HepG2 (cell line): ENCODE data around the gene FBH1. TPM values are rescaled to one million over a fixed set of nuclear protein-coding genes. Genes with fewer than 3 reads are reported as not detected.

Experiments used
- EED ChIP-seq: sonication (generic); formaldehyde crosslinking; IDR thresholded peaks from 2 replicates; pipeline ENCODE4 v1.5.0; 2020; ENCODE audit warnings: mild to moderate bottlenecking, missing genetic modification reagents
- KLF13 ChIP-seq: sonication (generic); formaldehyde crosslinking; IDR thresholded peaks from 2 replicates; pipeline ENCODE4 v1.4.0; 2020; ENCODE audit warnings: mild to moderate bottlenecking, missing genetic modification reagents
- MXD1 ChIP-seq: sonication (generic); formaldehyde crosslinking; IDR thresholded peaks from 2 replicates; pipeline ENCODE4 v1.4.0; 2020; ENCODE audit warnings: mild to moderate bottlenecking, missing genetic modification reagents
- RERE ChIP-seq: IDR thresholded peaks from 2 replicates; pipeline ENCODE4 v1.6.1; 2016; ENCODE audit warnings: low read depth, missing genetic modification reagents, missing compliant biosample characterization
- SRSF9 ChIP-seq: fragments of 200-400 bp; formaldehyde crosslinking; IDR thresholded peaks from 2 replicates; pipeline ENCODE4 v1.6.1; 2018; ENCODE audit warnings: borderline replicate concordance, mild to moderate bottlenecking, low read depth, low read length; ENCODE audit not compliant: insufficient read depth, poor library complexity, severe bottlenecking
- ZBTB7B ChIP-seq: sonication (generic); formaldehyde crosslinking; IDR thresholded peaks from 2 replicates; pipeline ENCODE4 v1.4.0; 2020; ENCODE audit warnings: missing genetic modification reagents
- ZNF451 ChIP-seq: sonication (generic); formaldehyde crosslinking; IDR thresholded peaks from 2 replicates; pipeline ENCODE4 v1.5.0; 2020; ENCODE audit warnings: mild to moderate bottlenecking, missing genetic modification reagents
- ZNF550 ChIP-seq: sonication (generic); formaldehyde crosslinking; IDR thresholded peaks from 2 replicates; pipeline ENCODE4 v1.4.0; 2020; ENCODE audit warnings: mild to moderate bottlenecking, missing genetic modification reagents, borderline replicate concordance
- polyA plus RNA-seq, 8 experiments: library from polyadenylated mRNA; depleted of rRNA in 3 of 8; stranded (reverse) in 7 of 8; unstranded in 1 of 8; fragments of >200 nt; fragmentation: Illumina TruSeq in 4 of 8; extraction: Trizol in 4 of 8; gene quantifications; 2 replicates each; pipeline versions ENCODE4 v1.2.1 to v1.2.3, GENCODE V29; 2011 to 2016; ENCODE audit warnings: low read depth in 4 of 8, missing spikeins in 1 of 8, mixed read lengths in 1 of 8; ENCODE audit not compliant: insufficient read depth in 1 of 8
- total RNA-seq, 5 experiments: library from RNA; depleted of rRNA; stranded (reverse); fragments of >200 nt; fragmentation: Illumina TruSeq; extraction: Trizol; gene quantifications; 2 replicates each; pipeline ENCODE4 v1.2.3, GENCODE V29; 2016; ENCODE audit warnings: low read depth in 1 of 5

FBH1 gene
- total and polyA plus RNA-seq, 2 of the 13 experiments (the other 11 are each of a cell fraction or from before 2014, with no cell fraction given) = 48.8 to 60.3 TPM

DNA sequence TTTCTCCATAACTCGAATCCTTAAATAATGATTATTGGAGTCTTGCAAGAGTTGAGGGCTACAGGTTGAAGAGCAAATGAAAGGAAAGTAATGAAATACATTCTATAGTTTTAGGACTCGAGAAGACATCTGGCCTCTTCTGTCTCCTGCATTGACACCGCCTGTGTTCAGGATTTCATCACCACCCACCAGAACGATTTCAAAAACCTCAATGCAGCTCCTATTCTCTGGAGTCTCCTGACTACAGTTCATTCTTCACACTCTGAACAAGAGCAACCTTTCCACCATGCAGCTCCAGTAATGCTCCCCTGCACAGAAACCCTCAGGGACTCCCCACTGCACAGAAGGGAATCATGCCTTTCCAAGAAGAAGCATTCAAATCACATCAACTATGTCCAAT lies 81.8 kb downstream of the FBH1 start (continued):
- TF ChIP-seq RERE (CRISPR knock-in tag) (no peak), ZNF550 (CRISPR knock-in tag) (no peak), MXD1 (no peak), ZNF451 (no peak), ZBTB7B (CRISPR knock-in tag) (no peak), KLF13 (CRISPR knock-in tag) (no peak), EED (CRISPR knock-in tag) (no peak), SRSF9 (no peak)
